ENCODE data around the gene CEL.
"Not testable (repeated sequence)": the region's sequence is repeated elsewhere in the genome, so short reads cannot be mapped to it uniquely, and the experiment has no call there.

The CEL gene

GRCh38 chr9:133087429-133088145, 25.8 kb downstream of the CEL start:
- DNase-seq: no peak

GRCh38 chr9:133088146-133088750, 26.5 kb downstream of the CEL start:
- DNase-seq: no peak

GRCh38 chr9:133088756-133089155, 27.0 kb downstream of the CEL start:
- no peak for DNase-seq

- no peak for DNase-seq
These were observed 27.5 kb downstream of the CEL start for GRCh38 chr9:133089271-133089671.

- DNase-seq: no peak
These were observed 28.4 kb downstream of the CEL start for GRCh38 chr9:133090187-133090586.

GRCh38 chr9:133090752-133091385, 29.1 kb downstream of the CEL start:
- no peak for DNase-seq

GRCh38 chr9:133094351-133094750, 32.6 kb downstream of the CEL start:
- not testable (repeated sequence) for DNase-seq

- DNase-seq: no peak
These were observed 33.1 kb downstream of the CEL start for GRCh38 chr9:133094842-133095393.

GRCh38 chr9:133098104-133098754, 36.4 kb downstream of the CEL start:
- no peak for DNase-seq

GRCh38 chr9:133098871-133099270, 37.1 kb downstream of the CEL start:
- no peak for DNase-seq

- DNase-seq: no peak
These were observed 38.1 kb downstream of the CEL start for GRCh38 chr9:133099726-133100505.

- DNase-seq: no peak
These were observed 39.0 kb downstream of the CEL start for GRCh38 chr9:133100506-133101355.

- no peak for DNase-seq
These were observed 39.8 kb downstream of the CEL start for GRCh38 chr9:133101356-133102189.

GRCh38 chr9:133102190-133103021, 40.6 kb downstream of the CEL start:
- DNase-seq: no peak

- peak; percentile 14 for DNase-seq
These were observed 41.6 kb downstream of the CEL start for GRCh38 chr9:133103183-133103986.

- DNase-seq: no peak
These were observed 42.3 kb downstream of the CEL start for GRCh38 chr9:133103987-133104505.

- DNase-seq: no peak
These were observed 43.1 kb downstream of the CEL start for GRCh38 chr9:133104718-133105460.

GRCh38 chr9:133105461-133105770, 43.6 kb downstream of the CEL start:
- DNase-seq: no peak

All from MV-4-11 (cell line).